Bone marrow (tissue), 2 donors: ENCODE data around the gene CES4A.
A peak's percentile ranks its signal among the peaks of the same experiment; 100 is the strongest.
"Not testable (repeated sequence)": the region's sequence is repeated elsewhere in the genome, so short reads cannot be mapped to it uniquely, and the experiment has no call there.

ENCODE experiments used
- DNase-seq, 2 donors: peaks; one replicate each; lab custom pipeline; 2025; lab: John Stamatoyannopoulos, UW

The CES4A gene

DNA sequence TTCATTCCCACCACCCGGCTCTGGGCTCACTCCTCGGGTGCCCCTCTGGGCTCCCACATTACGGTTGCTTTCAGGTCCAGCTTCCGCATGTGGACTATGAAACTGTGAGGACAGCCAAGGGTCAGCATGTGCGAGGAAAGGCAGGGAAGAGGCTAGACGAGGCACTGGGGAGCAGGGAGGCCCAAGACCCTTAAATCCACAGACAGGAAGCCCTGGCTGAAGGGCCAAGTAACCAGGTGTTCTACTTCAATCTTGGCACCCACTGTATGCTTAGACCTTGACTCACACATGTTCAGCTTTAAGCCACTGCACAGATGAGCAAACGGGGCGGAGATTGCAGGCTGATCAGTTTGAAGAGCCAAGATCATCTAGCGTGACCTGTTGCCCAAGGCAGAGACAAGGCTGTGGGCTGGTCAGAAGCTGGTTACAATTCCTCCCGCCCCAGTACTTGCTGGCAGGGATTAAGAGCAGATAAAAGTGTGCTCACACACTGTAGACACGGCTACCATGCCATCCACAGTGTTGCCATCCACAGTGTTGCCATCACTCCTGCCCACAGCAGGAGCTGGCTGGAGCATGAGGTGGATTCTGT lies at the start of gene CES4A:
Gene CES4A, plus strand, starts transcription at position 393 of the 592 bp plus-strand sequence. Its CDS starts 184 bp downstream, at position 577.
- DNase-seq, result no peak

GRCh38 chr16:66939366-66939765 lies 49.0 kb upstream of the CES4A start:
- DNase-seq, result no peak

DNA sequence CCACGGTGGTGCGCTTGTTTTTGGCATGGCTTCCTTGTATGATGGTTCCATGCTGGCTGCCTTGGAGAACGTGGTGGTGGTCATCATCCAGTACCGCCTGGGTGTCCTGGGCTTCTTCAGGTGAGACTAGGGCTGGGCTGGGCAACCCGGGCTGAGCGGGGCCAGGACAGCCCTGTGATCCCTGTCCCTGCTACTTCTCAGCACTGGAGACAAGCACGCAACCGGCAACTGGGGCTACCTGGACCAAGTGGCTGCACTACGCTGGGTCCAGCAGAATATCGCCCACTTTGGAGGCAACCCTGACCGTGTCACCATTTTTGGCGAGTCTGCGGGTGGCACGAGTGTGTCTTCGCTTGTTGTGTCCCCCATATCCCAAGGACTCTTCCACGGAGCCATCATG lies 48.2 kb upstream of the CES4A start:
- DNase-seq, result no peak

- DNase-seq, result no peak
Measured at GRCh38 chr16:66942981-66943380, 45.4 kb upstream of the CES4A start.

- DNase-seq, result no peak
Measured at GRCh38 chr16:66943426-66944053, 44.8 kb upstream of the CES4A start.

DNA sequence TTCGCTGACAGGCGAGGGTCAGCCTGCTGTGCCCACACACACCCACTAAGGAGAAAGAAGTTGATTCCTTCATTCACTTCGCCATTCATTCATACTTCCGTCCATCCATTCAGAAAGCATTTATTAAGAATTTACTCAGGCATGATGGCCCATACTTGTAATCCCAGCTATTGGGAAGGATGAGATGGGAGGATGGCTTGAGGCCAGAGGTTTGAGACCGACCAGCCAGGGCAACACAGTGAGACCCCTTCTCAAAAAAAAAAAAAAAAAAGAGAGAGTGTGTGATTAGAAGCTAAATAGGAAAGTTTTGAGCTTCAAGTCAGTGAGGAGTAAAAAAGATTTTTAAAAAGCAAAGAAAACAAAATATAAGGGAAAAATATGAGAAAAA lies 44.3 kb upstream of the CES4A start:
- DNase-seq, result no peak

DNA sequence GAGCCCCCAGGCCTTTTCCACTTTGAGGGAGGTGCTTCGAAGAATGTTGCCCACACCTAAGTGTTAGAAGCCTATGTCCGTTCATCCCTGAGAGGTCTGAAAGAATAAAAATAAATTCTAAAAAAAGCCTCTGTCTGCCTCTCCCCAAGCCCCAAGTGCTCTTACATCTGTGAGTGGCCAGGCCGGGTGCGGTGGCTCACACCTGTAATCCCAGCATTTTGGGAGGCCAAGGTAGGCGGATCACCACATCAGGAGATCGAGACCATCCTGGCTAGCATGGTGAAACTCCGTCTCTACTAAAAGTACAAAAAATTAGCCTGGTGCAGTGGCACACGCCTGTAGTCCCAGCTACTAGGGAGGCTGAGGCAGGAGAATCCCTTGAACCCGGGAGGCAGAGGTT lies 43.4 kb upstream of the CES4A start:
- not testable (repeated sequence) for DNase-seq

- DNase-seq, result no peak
Measured at GRCh38 chr16:66945939-66946338, 42.5 kb upstream of the CES4A start.

GRCh38 chr16:66946541-66946940 lies 41.8 kb upstream of the CES4A start:
- DNase-seq, result no peak

DNA sequence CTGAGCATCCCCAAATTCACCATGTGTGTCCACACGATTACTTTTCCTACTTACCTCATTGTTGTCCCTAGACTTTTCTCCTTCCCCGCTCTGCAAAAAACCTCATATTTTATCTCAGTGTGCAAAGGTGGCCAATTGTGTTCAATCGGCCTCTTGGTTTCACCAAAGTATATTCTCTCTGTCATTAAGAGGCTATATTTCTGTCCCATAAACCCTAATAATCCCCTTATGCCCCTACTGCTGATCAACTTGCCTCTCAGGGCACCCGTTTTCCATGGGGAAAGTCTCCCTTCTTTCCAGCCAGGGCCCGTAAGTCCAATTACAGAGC lies 41.5 kb upstream of the CES4A start:
- DNase-seq, result no peak

DNA sequence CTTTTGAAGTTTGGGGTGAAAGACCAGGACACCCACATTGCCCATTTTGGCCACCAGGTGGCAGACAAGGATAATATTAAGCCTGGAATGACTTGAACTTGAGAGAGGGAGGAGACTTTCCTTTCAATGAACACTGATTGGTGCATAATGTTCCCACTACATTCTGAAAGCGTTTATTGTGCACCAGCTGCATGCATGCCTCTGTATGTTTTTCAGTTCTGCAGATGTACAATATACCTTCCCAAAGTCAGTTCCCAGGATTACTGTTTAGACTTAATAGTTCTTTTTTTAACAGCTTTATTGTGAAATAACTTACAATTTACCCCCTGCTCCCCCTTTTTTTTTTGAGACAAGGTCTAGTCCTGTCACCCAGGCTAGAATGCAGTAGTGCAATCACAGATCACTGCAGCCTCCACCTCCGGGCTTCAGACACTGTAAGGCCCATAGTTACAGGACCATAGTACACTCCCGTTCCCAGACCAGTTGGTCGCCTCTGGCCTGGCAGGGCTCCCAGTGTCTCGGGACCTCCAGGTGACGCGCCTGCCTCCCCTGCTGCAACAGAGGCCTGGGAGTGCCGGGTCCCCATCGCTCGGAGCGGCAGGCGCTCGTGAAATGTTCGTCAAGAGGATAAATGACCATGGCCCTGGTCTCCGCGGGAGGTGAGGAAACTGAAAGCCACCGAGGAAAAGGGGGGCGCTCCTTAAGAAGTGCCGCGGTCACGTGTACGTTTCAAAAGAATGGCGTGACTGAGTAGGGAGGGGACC lies 40.9 kb upstream of the CES4A start:
- peak; percentile 44 to 80 for DNase-seq

DNA sequence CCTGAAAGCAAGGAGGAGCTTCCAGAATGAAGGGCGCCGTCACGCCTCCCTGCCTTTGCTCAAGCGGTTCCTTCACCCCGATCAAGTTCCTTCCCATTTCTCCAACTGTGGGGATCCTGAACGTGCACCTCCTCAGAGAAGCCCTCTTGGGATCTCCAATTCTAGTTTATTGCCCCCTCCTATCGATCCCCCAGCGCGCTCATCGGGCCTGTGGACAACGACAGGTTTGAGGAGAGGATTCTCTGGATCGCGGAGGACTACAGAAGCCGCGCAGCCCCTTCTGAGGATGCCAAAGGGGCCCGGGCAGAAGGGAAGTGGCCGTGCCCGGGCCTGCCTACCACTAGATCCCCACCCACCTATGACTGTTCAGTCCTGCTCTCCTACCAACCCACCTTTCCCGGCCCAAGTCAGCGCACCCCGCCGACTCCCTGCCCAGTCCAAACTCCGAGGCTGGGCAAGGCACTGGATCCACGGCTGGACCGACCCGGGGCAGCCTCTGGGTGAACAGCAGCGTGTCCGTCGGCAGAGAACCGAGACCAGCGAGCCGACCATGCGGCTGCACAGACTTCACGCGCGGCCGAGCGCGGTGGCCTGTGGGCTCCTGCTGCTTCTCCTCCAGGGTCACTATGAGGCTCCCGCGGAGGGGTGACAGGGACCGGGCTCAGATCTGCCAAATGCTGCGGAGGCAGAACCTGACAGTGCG lies 40.1 kb upstream of the CES4A start:
- no peak for DNase-seq

DNA sequence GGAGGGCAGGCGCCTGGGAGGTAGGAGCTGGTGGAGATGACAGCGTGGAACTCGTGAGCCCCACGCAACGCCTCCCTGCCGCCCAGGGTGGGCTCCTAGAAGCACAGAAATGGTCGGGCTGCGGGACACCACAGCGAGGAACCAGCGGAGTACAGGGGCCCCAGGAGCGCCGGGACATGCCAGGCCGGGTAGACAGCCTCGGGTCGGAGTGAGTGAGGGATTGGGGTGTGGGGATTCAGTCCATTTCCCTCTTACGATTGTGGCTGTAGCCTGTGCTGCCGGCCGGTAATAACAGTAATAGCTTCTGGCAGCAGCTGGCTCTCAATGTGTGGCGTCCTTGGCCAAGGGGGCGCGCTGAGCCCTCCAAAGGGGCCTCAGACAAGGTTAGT lies 39.6 kb upstream of the CES4A start:
- no peak for DNase-seq

DNA sequence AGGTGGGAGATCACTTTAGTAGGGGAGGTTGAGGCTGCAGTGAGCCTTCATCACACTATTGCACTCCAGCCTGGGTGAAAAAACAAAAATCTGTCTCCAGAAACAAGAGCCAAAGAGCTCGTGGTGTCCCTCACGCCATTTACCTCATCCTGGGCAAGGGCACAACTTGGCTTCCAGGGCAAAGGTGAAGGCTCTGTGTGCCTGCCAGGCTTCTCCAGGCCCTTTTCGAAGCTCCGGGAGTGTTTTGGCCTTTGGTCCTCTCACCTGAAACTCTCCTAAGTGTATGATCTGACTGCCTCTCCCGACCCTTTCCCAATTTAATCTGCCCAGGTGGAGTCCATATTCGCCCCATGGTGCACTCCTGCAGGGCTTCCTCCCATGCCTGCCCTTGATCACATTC lies 38.9 kb upstream of the CES4A start:
- DNase-seq, result no peak

DNA sequence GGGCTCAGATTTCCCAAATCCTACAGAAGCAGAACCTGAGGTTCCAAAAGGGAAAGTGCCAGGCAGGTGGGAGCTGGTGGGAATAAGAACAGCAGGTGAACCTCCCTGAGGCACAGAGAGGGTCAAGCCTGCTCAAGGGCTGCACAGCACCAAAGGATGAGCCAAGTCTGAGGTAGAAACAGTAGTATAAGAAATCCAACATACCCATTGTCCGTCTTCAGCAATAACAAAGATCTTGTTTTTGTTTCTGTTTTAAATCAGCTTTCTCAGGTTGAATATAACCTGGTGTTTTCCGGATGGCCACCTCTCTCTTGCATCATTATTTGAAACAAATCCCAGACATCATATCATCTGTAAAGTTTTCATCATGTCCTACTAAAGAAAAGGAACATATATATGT lies 38.0 kb upstream of the CES4A start:
- DNase-seq, result no peak

DNA sequence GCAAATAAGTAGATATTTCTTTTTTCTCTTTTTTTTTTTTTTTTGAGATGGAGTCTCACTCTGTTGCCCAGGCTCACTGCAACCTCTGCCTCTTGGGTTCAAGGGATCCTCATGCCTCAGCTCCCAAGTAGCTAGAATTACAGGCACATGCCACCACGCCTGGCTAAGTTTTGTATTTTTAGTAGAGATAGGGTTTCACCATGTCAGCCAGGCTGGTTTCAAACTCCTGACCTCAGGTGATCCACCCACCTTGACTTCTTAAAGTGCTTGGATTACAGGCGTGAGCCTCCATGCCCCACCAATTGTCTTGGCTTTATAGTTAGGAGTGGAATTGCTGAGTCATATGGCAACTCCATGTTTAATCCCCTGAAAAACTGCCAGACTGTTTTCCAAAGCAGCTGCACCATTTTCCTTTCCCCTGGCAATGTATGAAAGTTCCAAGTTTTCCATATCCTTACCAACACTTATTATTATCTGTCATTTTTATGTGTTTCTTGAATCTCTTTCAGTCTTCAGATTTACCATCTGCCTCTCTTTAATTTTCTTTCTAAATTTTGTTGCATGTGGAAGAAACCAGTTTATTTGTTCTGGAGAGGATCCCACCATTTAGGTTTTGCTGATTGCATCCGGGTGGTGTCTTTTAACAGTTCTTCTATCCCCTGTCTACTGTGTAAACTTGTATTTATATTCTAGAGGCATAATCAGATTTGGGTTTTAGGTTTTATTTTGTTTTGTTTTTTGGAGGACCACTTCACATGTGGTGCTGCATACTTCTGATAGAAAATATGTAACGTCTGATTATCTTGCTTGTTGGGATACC lies 37.2 kb upstream of the CES4A start:
- no peak for DNase-seq

DNA sequence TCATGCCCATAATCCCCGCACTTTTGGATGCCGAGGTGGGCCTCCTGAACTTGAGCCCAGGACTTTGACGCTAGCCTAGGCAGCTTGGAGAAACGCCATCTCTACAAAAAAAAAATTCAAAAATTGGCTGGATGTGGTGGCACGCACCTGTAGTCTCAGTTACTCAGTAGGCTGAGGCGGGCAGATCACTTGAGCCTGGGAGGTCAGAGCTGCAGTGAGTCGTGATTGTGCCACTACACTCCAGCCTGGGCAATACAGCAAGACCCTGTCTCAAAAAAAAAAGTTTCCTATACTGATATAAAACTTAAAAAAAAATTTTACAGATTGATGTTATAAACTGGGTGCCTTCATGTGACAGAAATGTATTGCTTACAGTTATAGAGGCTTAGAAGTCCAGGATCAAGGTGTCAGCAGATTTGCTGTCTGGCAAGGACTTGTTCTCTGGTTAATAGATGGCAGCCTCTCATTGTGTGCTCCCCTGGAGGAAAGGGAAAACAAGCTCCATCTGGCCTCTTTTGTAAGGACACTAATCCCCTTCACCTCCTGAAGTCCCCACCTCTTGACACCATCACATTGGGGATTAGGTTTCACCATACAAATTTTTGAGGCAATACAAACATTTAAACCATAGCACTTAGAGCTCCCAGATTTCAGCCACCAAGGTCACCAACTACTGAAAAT lies 35.8 kb upstream of the CES4A start:
- no peak for DNase-seq

DNA sequence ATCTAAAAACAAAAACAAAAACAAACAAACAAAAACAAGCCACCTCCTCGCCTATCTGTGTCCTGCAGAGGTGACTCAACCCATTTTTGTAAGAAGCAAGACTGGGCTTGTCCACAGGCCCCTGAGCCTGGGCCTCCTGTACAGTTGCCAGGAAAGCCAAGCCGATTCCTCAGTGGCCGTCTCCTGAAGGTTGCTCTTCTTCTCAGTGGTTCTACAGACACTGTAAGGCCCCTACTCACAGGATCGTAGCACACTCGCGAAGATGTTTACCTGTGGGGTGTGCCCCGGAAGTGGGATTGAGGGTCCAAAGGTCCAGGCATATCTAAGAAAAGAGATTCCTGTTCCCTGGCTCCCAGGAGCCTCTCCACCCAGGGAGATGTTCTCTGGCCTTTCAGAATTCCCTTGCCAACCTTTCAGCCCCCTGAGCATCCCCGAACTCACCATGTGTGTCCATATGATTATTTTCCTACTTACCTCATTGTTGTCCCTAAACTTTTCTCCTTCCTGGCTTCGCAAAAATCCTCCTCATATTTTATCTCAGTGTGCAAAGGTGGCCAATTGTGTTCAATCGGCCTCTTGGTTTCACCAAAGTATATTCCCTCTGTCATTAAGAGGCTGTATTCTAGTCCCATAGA lies 34.8 kb upstream of the CES4A start:
- no peak for DNase-seq

- DNase-seq, result peak; percentile 15 to 70
Measured at GRCh38 chr16:66954097-66954659, 34.2 kb upstream of the CES4A start.

DNA sequence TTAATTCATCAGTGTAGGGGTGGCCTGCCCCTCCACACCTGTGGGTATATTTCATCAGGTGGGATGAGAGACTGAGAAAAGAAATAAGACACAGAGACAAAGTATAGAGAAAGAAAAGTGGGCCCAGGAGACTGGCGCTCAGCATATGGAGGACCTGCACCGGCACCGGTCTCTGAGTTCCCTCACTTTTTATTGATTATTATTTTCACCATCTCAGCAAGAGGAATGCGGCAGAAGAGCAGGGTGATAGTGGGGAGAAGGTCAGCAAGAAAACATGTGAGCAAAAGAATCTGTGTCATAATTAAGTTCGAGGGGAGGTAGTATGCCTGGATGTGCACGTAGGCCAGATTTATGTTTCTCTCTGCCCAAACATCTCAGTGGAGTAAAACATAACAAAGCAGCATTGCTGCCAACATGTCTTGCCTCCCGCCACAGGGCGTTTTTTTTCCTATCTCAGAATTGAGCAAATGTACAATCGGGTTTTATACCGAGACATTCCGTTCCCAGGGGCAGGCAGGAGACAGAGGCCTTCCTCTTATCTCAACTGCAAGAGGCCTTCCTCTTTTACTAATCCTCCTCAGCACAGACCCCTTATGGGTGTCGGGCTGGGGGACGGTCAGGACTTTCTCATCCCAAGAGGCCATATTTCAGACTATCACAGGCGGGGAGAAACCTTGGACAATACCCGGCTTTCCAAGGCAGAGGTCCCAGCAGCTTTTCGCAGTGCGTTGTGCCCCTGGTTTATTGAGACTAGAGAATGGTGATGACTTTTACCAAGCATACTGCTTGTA lies 32.8 kb upstream of the CES4A start:
- not testable (repeated sequence) for DNase-seq
